Measurements from ENCODE around the gene GALNT3.

DNA sequence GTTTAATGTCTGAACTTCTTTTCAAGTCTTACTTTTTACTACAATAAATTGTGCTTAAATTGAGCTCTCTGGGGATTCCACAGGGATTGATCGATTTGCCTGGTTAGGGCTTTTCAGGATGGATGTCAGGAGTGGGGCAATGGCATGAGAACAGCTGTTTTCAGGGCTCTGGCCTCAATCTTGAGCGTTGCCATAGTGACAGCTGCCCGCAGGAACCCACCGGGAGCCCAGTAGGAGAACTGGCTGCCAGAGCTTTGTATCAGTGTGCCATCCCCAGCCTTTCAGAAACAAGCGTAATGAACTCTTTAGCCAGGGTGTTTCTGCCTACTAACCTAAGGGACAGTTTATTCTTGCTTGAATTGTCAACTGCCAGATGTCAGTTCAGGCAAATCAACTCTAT, 93.5 kb downstream of the GALNT3 start:
- TF ChIP-seq CTCF (IDR thresholded peaks at IDR 0.05 in 2 of 3, conservative IDR thresholded peaks at IDR 0.05 in 1 of 3; ENCODE audit: insufficient read depth in 2 of 3, low read depth in 1 of 3, low read length in 3 of 3) (no peak), STAG1 (CRISPR knock-in tag; IDR thresholded peaks at IDR 0.05; ENCODE audit: borderline replicate concordance) (no peak), ZNF699 (CRISPR knock-in tag; IDR thresholded peaks at IDR 0.05; ENCODE audit: insufficient replicate concordance) (no peak), ZNF431 (CRISPR knock-in tag; IDR thresholded peaks at IDR 0.05) (no peak), NFE2L1 (tag; IDR thresholded peaks at IDR 0.05; ENCODE audit: borderline replicate concordance, low read depth) (no peak), GATAD2B (IDR thresholded peaks at IDR 0.05; ENCODE audit: borderline replicate concordance) (no peak), CBX3 (IDR thresholded peaks at IDR 0.05; ENCODE audit: borderline replicate concordance in 1 of 2, low read length in 2 of 2) (no peak), SREBF2 (CRISPR knock-in tag; IDR thresholded peaks at IDR 0.05) (no peak), KDM5B (IDR thresholded peaks at IDR 0.05; ENCODE audit: insufficient replicate concordance, low read depth, low read length) (no peak)
